Esophagus muscularis mucosa (tissue), 3 donors: ENCODE measurements around the gene LNPEP.

ENCODE experiments used
- EP300 ChIP-seq: sonication (generic); formaldehyde crosslinking; IDR thresholded peaks from one replicate; pipeline ENCODE4 v1.6.1; 2017; ENCODE audit warnings: antibody characterized with exemption
- TF ChIP-seq, protein P1 (sequence below), 3 experiments: fragments of 200-600 bp in 2 of 3; fragments of 450-650 bp in 1 of 3; sonication (generic) in 2 of 3; IDR thresholded peaks; one replicate each; pipeline ENCODE4 v1.5.1; 2017 to 2019; ENCODE audit warnings: antibody characterized with exemption in 3 of 3, mild to moderate bottlenecking in 2 of 3, moderate library complexity in 1 of 3

DNA sequence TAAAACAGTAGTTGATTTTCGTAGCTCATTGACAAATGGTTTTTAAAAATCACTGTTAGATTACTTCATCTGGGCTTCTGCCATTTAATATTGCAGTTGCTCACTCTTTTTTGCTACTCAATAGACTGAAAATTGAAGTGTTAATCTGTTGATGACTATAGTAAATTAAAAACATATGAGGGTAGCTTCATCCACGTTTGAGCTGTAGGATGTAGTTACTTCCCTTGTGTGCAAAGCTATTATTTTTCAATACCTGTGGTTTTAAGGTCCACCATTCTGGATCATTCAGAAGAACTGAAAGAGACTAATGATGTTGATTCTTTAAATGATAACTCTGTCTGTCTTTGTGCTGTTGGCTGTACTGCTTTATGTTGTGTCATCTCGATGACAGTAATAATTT is 74.7 kb downstream of the LNPEP start:
- TF ChIP-seq, protein P1, sequence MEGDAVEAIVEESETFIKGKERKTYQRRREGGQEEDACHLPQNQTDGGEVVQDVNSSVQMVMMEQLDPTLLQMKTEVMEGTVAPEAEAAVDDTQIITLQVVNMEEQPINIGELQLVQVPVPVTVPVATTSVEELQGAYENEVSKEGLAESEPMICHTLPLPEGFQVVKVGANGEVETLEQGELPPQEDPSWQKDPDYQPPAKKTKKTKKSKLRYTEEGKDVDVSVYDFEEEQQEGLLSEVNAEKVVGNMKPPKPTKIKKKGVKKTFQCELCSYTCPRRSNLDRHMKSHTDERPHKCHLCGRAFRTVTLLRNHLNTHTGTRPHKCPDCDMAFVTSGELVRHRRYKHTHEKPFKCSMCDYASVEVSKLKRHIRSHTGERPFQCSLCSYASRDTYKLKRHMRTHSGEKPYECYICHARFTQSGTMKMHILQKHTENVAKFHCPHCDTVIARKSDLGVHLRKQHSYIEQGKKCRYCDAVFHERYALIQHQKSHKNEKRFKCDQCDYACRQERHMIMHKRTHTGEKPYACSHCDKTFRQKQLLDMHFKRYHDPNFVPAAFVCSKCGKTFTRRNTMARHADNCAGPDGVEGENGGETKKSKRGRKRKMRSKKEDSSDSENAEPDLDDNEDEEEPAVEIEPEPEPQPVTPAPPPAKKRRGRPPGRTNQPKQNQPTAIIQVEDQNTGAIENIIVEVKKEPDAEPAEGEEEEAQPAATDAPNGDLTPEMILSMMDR (IDR thresholded peaks at IDR 0.05): no peak
- TF ChIP-seq EP300: no peak
